ENCODE results near the gene TEX19.
"Not testable (repeated sequence)": the region's sequence is repeated elsewhere in the genome, so short reads cannot be mapped to it uniquely, and the experiment has no call there.

The TEX19 gene

GRCh38 chr17:82392941-82393340 lies 33.9 kb downstream of the TEX19 start:
- no peak for DNase-seq

DNA sequence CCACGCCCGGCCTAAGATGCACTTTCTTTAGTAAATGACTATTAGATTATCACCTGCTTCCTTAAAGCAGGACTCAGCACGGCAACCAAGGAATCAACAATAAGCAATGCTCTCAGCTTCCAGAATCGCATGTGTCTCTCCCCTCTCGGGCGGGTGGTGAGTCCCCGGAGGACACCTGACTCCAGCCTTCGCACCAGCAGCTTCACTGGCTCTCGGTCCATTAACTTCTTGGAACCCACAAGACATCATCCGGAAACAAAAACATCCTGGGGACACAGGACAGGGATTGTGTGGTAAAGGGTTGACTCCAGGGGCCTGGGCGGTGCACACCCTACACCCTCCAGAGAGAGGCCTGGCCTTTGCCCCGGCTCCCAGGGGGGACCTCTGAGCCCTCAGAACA lies 35.2 kb downstream of the TEX19 start:
- no peak for DNase-seq

DNA sequence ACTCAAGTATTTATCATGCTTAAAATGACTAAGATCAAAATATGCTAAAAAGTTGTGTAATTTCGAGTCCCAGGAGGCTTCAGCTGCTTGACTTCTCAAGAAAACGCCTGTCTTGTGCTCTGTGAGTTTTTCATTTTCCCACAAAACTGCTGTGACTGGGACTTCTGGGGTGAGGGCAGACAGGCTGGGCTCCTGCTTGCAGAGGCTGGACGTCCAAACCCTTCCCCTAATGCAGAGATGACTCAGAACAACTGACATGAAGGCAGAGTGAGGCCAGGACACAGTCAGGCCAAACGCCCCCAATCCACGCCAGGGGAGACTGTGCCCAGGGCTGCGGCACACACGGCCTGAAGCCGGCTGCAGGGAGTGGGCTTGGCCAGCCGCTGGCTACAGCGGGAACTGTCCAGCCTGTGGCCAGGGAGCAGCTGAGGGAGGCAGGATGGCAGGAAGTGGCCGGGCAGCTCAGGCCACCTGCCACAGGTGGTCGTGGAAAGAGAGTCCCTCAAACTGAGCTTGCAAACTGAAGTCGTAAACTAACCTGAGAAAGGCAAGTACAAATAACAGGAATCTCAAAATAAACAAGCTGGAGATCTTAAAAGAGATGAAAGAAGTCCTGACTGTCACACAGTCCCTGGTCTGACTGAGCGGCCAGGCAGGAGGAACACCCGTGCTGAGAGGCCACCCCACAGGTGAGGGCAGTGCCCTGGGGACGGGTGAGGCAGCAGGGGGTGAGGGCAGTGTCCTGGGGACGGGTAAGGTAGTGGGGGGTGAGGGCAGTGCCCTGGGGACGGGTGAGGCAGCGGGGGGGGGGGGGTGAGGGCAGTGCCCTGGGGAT lies 37.8 kb downstream of the TEX19 start:
- DNase-seq = no peak

DNA sequence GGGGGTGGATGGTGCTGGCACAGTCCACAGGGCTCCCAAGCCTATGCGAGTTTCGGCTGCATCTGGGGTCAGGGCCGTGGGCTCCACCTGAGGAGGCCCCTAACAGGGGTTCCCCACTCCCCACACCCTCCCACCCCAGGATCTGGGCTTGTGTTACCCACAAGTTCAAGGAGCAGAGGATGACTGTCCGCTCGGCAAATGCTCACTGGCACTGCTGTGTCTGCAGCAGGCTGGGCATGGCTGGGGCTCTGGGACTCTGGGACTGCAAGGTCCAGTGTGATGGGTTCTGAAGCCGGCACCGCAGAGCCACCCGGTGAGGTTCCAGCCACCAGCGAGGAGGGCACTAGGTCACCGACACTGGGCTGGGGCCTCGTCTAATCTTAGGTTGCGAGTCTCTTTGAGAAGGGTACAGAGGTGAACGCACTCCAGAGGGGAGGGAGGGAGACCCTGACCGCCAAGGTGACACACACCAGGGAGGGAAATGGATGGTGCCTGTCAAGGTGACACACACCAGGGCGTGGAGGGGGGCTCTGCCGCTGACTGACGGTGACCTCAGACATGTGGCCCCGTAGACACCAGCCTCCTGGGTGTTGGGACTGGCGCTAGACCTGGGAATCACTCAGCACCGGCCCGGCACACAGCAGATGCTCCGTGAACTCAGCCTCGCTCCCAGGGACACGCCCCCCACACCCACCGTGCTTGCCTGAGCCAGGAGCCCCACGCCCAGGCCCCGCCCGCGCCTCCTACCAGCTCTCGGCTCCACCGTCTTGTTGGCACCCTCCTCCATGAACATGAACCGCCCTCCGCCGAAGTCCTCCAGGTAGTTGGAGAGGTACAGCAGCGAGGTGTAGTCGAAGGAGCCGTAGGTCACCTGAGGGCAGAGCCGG lies 38.6 kb downstream of the TEX19 start:
- DNase-seq = no peak

DNA sequence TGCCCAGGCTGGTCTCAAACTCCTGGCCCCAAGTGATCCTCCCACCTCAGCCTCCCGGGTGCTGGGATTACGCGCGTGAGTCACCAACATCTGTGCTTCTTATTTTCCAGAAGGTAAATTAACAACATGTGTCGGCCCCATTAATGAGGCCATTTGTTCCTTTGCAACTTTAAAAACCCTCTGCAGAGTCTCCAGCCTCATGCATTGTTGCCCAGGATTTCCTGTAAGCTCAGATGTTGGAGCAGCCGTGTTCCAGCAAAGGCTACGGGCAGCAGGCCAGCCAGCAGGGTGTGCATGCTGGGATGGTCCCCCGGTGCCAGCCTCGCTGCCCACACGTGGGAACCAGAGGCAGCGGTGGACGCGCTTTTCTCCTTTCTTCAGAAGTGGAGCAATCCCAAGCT lies 40.0 kb downstream of the TEX19 start:
- no peak for DNase-seq

DNA sequence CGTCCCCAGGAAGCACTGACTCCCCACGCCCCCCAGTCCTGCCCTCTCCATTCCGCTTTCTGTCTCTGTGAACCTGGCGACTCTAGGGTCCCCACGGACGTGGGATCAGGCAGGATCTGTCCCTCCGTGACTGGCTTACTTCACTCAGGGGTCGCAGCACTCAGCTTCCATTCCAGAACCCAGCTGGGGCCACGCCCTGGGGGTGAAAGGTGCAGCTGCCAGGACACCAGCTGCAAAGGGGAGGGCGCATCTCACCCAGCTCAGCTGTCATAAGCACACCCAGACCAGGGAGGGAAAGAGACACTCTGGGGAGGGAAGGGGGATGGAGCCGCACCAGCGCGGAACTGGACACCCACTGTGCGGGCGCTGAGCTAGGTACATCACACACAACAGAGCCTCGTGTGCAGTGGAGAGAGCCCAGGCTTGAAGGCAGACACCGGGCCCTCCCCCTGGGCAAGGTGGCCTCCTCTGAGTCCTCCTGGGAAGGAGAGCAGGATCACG lies 40.6 kb downstream of the TEX19 start:
- DNase-seq = no peak

- no peak for DNase-seq
These were observed 41.2 kb downstream of the TEX19 start for GRCh38 chr17:82400206-82400605.

DNA sequence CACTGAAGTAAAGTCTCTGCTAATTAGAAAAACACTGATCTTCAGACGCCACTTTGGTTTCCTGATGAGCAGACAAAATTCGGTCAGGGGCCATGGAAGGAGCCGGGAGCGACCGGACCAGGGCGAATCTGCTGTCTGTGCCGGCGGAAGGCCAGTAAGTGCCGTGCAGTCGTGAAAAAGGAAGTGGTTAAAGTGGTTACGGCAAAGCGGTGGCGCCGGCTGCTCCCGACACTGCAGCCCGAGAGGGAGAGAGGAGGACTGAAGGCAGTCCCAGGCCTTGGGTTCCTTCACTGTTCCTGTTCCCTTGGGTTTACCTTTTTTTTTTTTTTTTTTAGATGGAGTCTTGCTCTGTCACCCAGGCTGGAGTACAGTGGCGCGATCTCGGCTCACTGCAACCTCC lies 41.8 kb downstream of the TEX19 start:
- peak; percentile 51 for DNase-seq

- no peak for DNase-seq
These were observed 43.8 kb downstream of the TEX19 start for GRCh38 chr17:82402865-82403264.

- DNase-seq = no peak
These were observed 44.9 kb downstream of the TEX19 start for GRCh38 chr17:82403662-82404660.

DNA sequence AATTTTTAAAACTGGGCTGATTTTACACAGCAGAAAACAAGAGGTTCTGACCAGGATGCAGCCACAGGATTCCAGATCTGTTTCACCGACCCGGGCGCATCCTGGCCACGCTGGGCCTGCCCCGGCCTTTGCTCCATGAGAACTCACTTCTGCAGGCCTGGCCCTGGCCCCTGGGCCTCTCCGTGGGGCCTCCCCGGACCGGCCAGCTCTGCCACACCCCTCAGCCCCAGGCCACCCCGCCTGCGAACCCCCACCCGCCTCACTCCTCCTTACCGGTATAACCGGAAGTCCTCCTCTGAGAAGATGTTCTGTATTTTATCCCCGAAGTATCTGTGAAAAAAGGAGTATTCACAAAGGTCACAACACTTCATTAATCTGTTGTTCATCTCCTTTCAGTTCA lies 46.0 kb downstream of the TEX19 start:
- no peak for DNase-seq

GRCh38 chr17:82406131-82406671 lies 47.2 kb downstream of the TEX19 start:
- no peak for DNase-seq

GRCh38 chr17:82407255-82407654 lies 48.2 kb downstream of the TEX19 start:
- no peak for DNase-seq

DNA sequence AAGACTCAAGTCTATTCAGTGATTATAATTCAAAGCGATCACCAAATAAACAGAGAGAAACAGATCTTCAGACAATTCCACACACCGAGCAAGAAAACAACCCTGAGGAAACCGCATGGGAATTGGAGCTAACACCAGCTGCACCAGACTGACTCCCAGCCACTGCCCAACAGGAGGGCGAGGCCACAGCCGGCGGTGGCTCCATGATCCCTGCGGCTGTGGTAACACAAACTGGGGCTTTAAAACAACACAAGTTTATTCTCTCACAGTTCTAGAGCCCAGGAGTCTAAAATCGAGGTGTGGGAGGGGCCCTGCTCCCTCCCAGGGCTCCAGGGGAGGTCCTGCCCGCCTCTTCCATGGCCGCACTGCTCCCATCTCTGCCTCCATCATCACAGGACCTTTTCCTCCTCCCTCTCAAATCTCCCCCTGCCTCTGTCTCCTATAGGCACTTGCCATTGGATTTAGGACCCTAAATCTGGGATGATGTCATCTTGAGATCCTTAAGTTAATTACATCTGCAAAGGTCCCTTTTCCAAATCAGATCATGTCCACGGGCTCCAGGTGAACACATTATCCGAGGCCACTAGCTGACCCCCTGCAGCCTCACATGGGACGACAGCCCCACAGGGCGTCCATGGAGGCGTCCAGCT lies 49.4 kb downstream of the TEX19 start:
- DNase-seq = no peak

GRCh38 chr17:82408938-82409318 lies 49.9 kb downstream of the TEX19 start:
- DNase-seq = no peak

DNA sequence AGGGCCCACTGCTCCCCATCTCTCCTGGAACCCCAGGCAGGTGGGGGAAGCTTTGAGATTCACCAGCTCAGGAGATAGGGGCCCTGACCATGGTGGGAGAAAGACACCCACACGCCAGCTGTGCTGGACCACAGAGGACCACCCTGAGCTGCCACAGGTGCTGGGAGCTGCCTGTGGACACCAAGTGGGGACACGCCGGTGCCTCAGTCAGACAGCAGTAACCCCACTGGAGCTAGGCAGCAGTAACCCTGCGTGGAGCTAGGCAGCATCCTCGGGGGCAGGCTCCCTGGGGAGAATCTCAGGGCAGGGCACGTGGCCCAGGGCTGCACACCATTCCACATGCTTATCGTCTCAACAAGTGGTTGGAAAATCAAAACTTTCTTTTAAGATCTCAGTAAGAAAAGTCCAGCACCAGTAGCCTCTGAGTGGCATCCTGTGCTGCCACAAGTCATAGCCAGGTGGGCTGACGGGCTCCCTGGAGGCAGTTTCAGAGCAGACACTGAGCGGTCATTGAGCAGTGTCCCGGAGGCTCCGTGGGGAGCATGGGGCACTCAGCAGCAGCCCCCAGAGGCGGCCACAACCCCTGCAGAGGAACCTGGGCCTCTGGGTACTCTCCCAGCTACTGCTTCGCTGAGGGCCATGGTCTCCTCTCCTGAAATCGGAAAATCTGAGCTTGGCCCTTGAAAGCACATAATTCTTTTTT lies 51.1 kb downstream of the TEX19 start:
- DNase-seq = no peak

DNA sequence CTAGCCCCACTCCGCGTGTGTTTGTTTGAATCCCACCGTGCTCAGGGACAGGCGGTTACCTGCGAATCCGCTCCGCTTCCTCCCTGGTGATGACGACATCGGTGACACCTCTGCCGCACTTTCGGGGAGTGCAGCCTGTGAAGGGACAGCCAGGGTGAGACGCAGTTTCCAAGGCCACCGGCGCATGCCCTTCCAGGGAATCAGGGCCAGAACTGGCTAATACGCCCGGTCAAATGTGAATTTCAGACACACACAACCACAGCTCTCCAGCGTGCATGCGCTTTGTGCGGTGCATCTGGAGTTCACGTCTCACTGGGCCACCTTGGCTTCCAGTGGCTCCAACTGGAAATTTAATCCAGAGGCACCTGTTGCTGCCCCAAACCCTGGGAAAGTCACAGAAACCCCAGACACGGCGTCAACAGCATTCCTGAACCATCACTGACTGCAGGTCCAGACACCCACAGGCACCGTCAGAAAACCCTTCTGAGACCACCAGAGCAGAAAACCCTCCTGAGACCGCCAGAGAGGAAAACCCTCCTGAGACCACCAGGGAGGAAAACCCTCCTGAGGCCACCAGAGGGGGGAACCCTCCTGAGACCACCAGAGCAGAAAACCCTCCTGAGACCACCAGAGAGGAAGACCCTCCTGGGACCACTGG lies 52.5 kb downstream of the TEX19 start:
- no peak for DNase-seq

DNA sequence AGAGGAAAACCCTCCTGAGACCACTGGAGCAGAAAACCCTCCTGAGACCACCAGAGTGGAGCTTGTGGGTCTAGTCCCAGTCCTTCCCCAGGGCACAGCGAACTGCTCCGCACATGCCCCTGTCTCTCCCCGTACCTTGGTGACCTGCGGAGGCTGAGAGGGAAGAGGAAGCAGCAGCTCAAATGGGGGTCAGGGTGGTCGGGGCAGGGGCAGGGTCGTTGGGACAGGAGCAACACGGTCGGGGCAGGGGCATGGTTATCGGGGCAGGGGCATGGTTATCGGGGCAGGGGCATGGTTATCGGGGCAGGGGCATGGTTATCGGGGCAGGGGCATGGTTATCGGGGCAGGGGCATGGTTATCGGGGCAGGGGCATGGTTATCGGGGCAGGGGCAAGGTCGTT lies 53.0 kb downstream of the TEX19 start:
- not testable (repeated sequence) for DNase-seq

DNA sequence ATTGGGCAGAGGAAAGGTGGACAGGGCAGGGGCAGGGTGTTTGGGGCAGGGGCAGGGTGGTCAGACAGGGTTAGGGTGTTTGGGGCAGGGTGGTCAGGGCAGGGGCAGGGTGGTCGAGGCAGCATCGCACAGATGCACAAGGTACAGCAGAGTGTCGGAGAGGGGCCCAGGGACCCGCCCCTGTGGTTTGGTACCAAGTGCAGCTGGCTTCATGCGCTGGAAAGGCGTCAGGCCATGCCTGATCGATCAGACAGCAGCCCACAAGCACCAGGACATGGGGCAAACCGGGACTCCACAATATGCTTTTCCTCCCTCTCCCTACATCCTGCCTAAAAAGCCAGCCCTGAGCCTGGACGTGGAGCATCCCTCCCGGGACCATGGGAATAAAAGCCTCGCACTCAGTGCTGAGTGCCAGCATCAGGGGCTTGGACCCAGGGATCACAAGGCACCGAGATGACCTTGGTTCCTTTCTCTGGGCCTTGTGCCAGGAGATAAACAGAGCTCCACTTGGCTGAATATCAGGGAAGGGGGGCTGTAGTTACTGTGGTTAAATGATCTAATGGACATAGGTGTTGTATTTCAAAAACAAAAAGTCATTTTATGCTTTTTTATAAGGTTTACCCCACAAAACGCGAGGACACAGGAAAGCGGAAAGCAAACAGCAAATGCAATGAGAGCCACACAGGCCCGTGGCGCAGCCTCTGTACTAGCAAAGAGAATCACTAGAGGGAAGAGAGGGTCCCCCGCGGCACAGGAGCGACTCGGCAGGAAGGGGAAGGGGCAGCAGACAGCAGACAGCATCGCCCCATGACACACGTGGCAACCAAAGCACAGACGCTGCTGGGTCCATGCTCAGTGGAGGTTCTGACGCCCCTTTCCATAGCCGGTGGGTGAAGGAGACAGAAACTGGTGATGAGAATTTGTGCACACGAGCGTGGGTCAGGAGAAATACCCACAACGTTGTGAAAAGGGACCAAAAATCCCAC lies 53.8 kb downstream of the TEX19 start:
- no peak for DNase-seq

All from stimulated activated CD4-positive, alpha-beta T cell treated with anti-CD3 and anti-CD28 coated beads, Interleukin-4, amount 100 ng/mL, for 24 hours (primary cell).